Measurements from ENCODE around the gene TMEM184A. TPM values are rescaled to one million over a fixed set of nuclear protein-coding genes. Genes with fewer than 3 reads are reported as not detected.
"Not testable (repeated sequence)": the region's sequence is repeated elsewhere in the genome, so short reads cannot be mapped to it uniquely, and the experiment has no call there.

Gene TMEM184A
- total RNA-seq, 1 donor from 2014 or later: not detected

DNA sequence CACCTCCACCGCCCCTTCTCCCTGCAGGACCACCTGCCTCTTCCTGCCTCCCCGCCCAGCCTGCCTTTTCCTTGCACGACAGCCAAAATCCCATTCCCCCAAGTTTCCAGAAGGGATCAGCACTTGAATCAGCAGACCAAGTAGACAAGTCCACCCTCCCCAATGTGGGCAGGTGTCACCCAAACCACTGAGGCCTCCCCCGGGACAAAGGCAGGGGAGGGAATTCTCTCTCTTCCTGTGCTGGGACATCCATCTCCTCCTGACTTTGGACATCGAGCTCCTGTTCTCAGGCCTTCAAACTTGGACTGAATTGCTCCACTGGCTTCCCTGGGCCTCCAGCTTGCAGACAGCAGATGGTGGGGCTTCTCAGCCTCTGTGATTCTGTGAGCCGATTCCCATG lies 35.4 kb upstream of the TMEM184A start:
- DNase-seq (ENCODE audit: low spot score in 2 of 2) (no peak), FAIRE-seq (no peak)

DNA sequence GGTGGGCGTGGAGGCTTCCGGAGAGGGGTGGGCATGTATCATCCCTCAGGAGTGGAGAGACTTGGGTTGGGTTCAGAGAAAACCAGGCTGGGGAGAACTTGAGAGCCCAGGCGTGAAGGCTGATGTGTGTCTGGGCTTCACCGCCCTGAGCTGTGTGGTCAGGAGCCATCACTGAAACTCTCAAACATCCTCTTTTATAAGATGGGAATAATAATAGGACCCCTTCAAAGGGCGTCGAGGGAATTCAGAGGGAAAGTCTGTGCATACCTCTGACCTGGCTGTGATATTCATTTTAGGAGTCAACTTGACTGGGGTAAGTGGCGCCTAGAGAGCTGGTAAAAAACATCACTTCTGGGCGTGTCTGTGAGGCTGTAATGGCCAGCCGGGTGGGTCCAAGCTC lies 34.9 kb upstream of the TMEM184A start:
- FAIRE-seq: no peak
- no peak for DNase-seq (ENCODE audit: low spot score in 2 of 2)

DNA sequence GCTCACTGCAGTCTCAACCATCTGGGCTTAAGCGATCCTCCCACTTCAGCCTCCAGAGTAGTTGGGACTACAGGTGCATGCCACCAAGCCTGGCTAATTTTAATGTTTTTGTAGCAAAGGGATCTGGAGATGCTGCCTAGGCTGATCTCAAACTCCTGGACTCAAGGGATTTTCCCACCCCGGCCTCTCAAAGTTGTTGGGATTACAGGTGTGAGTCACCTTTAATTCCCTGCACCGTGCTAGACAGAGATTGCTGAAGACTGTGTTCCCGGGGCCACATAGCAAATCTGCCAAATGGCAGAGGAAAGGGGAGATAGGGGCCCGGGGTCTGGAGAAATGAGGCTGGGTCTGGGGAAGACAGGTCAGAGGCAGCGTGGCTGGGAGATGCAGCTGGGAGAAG lies 34.5 kb upstream of the TMEM184A start:
- no peak for DNase-seq (ENCODE audit: low spot score in 2 of 2)
- no peak for FAIRE-seq

DNA sequence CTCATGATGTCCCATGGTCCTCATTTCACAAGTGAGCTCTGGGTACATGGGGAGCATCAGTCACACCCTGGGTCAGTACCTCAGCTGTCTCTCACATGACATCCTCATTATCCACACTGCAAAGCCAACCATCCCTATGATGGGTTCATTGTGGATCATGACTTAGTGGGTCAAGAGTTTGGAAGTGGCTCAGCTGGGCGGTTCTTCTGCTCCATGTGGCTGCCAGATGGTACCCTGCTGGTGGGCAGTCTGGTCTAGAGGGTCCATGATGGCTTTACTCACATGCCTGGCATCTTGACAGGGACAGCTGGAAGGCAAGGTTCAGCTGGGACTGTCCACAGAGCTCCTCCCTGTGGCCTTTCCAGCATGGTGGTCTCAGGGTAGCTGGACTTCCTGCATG lies 33.0 kb upstream of the TMEM184A start:
- DNase-seq (ENCODE audit: low spot score in 2 of 2): no peak
- FAIRE-seq: no peak

DNA sequence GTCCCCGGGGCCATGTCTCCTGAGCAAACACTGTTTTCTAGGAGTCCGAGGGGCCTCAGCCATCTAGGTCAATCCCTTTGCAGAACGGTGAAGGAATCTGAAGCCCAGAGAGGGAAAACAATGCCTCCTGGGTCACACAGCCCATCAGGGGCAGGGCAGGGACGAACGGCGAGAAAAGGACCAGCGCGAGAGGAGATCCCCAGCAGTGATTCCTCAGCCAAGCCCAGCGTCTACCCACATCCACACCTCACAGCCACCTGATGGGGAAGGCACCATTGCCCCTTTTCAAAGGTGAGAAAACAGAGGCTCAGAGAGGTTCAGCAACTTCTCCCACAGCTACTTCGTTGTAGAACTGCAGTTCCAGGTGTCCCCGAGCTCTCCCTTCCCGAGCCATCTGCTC lies 31.7 kb upstream of the TMEM184A start:
- no peak for FAIRE-seq
- no peak for DNase-seq (ENCODE audit: low spot score in 2 of 2)

DNA sequence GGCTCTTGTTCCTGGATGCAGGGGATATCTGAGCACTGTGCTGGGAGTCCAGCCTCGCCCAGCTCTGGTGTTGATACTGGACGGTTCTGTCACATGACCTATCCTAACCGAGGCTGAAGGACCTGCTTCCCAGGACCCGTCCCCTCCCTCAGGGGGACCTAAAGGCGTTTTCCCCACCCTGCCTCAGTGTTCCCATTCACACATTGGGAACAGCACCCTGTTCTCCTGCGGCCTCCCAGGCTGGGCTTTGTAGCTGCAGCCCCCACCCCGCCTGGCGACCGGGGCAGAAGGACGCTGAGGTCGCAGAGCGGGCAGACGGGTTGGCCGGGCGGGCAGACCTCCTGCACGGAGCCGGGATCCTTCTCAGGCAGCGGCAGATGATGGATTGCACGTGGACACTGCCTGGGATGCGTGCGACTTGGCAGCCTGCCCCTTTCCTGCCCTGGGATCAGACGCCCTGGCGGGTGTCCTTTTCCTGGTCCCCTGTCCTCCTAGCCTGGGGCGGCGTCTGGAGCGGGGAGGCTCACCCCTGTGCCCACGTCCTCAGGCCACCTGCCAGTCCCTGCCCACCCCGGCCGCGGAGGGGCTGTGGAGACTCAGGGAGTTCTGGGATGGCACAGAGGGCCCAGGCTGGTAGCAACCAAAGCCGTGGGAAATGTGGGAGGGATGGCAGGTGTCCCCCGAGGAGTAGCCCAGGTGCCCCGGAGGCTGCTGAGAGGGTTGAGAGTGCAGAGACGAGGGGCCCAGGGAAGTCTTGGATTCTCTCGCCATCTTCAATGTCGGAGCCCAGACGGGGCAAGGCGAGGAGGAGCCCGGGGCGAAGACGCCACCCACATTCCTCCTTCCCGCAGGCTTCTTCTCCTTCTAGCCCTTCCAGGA lies 31.1 kb upstream of the TMEM184A start:
- no peak for FAIRE-seq
- DNase-seq (ENCODE audit: low spot score in 2 of 2): no peak

DNA sequence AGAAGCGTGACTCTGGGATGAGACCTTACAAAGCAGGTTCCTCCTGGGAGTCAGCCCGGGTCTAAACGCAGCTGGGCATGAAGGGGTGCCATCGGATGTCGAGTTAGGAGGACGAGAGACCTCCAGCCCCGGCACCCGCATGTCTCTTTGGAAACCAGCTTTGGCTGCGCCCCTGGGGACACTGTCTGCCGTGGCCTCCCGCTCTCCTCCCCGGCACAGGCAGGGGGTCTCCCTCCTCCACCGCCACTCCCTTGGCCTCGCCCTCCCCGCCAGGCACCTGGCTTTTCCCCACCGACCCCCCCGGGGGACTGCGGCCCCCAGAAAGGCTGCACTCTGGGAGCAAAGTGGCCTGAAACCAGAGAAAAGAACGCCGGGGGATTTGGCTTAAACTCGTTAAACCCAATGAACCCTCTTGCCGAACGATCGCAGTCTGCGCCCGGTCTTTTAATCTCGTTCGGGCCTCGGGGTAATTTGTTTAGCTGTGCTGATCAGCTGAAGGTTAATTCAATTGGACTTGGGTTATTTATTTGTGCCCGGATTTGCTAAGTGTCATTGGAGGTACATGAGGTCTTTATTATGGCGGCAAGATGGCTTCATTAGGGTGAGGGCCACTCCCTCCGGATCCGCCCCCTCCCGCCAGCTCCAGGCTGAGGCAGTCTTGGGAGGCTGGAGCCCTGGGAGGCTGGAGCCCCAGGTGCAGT lies 30.3 kb upstream of the TMEM184A start:
- DNase-seq (ENCODE audit: low spot score in 2 of 2) (no peak), FAIRE-seq (no peak)

DNA sequence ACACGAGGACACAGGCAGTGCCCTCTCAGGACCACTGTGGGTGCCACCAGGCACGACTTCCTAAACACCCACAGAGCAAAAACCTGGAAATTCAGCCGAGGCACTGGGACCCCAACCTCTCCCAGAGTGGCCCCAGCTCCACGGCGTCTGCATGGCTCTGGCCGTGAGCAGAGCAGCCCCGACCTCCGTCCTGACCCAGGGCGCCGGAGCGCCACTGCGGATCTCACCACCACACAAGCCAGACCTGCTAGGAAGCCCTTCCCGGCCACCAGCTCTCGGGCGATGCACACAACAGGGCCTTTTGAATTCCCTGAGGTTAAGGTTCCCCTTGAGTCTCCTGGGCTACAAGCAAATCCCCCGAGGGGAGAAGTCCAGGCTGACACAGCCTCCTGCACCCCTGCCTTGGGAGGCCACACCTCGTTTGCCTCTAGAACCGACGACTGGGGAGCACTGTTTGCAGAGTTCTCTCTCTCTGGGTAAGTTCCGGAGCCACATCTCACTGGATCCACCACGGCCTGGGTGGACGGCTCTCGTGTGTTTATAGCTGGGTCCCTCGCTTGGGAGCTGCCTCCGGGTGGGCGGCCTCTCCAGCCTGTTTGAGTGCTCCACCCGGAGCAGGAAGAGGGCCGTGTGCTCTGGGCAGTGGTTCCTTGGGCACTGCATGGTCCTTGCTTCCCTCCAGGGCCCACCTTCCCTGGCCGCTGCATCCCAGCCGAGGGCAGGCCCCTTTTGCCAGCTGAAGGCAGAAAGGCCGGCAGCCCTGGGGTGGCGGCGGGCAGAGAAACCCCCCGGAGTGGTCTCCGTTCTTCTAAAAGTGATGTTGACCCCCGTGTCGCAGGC lies 29.4 kb upstream of the TMEM184A start:
- FAIRE-seq (no peak), DNase-seq (ENCODE audit: low spot score in 2 of 2) (no peak)

DNA sequence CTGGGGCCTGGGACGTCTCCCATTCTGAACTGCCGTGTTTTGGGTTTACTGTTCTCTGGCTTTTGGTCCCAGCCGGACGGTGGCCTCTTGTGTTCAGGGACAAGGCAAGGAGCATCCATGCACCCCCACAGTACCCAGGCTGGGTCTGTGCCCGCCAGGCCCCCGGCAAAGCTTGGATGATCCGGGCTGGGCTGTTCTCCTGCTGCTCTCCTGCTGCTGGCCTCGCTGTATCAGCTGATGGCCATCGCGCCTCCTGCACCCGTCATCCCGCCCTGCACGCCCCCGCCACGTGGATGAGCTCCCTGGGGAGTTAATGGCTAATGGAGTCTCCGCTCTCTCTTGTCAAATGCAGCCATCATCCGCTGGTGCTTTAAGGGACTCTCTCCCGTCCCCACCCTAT lies 28.7 kb upstream of the TMEM184A start:
- FAIRE-seq (no peak), DNase-seq (ENCODE audit: low spot score in 2 of 2) (no peak)

DNA sequence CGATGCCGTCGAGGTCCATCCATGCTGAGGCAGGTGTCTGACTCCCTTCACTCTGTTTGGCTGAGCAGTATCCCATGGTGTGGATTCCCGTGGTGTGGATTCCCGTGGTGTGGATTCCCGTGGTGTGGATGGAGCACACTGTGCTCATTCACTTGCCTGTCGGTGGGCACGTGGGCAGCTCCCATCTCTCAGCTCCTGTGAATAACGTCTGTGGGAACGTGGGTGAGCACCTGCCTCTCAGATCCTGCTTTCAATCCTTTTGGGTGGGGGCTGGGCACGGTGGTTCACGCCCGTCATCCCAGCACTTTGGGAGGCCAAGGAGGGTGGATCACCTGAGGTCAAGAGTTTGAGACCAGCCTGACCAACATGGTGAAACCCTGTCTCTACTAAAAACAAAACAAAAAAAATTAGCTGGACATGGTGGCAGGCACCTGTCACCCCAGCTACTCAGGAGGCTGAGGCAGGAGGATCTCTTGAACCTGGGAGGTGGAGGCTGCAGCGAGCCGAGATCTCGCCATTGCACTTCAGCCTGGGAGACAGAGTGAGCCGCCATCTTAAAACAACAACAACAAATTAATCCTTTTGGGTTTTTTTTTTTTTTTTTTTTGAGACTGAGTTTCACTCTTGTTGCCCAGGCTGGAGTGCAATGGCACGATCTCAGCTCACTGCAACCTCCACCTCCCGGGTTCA lies 27.4 kb upstream of the TMEM184A start:
- DNase-seq (ENCODE audit: low spot score in 2 of 2); FAIRE-seq: not testable (repeated sequence)

DNA sequence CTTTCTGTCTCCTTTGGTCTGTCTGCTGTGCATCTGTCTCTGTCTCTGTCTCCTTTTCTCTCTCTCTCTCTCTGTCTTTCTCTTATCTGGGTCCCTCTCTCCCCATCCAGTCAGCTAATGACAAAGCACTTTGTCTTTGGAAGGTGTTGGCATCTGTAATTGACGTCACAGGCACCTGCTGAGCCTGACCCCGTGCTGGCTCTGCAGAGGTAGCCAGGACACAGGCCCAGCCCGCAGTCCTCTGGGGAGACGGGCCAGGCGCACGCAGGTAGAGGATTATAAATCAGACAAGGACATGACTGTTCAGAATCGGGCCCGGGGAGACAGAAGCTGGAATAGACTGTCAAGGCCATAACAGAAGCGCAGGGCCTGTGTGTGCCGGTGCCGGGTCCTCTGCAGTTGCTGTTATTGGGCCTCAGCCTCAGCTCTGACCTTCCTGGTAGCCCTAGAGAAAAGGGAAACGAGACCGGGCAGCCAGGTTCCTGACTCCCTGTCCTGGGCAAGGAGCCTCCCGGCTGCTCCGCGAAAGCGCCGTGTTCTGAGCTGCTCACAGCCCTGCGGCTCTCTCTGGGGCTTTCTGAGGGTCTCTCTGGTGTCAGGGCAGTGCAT lies 24.5 kb upstream of the TMEM184A start:
- FAIRE-seq: no peak
- DNase-seq (ENCODE audit: low spot score in 2 of 2): no peak

DNA sequence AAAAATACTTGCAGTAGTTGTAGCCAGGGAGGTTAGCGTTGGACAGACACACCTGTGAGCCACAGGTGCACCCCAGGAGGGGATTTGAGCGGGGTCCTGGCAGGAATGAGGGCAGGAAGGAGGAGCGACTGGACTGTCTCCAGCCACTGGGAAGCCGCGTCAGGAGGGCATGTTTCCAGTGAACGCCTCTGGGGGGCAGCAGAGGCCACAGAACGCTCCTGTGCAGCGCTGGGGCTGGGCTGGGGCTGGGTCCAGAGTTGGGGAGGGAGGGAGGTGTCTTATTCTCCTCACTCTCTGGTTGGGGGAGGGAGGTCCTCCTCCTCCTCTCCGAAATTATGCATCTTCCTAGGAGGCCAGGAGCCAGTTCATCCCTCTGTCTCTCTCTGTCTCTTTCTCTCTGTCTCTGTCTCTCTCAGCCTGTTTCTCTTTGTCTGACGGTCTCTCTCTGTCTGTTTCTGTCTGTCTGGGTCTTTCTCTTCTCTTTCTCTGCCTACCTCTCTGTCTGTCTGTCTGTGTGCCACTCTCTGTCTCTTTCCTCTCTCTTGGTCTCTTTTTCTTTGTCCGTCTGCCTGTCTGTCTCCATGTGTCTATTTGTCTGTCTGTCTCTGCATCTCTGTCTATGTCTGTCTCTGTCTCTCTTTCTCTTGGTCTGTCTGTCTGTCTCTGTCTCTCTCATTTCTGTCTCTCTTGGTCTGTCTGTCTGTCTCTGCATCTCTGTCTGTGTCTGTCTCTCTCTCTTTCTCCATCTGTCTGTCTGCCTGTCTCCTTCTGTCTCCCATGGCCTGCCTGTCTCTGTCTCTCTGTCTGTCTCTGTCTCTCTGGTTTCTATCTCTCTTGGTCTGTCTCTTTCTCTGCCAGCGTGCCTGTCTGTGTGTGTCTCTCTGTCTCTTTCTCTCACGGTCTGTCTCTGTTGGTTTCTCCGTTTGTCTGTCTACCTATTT lies 23.7 kb upstream of the TMEM184A start:
- peak; percentile 60 to 83 for DNase-seq (ENCODE audit: low spot score in 2 of 2)

DNA sequence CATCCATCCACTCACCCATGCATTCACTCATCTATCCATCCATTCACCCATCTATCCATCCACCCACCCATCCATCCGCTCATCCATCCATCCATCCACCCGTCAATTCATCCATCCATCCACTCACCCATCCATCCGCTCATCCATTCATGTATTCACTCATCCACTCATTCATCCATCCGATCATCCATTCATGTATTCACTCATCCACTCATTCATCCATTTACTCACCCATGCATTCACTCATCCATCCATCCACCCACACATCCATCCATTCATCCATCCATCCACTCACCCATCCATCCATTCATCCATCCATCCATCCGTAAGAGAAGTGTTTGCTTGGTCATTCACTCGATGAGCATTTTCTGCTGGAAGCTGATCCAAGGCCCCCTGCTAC lies 22.5 kb upstream of the TMEM184A start:
- DNase-seq (ENCODE audit: low spot score in 2 of 2) (no peak), FAIRE-seq (no peak)

More for the DNA sequence above, 23.7 kb upstream of the TMEM184A start:
- FAIRE-seq: no peak

DNA sequence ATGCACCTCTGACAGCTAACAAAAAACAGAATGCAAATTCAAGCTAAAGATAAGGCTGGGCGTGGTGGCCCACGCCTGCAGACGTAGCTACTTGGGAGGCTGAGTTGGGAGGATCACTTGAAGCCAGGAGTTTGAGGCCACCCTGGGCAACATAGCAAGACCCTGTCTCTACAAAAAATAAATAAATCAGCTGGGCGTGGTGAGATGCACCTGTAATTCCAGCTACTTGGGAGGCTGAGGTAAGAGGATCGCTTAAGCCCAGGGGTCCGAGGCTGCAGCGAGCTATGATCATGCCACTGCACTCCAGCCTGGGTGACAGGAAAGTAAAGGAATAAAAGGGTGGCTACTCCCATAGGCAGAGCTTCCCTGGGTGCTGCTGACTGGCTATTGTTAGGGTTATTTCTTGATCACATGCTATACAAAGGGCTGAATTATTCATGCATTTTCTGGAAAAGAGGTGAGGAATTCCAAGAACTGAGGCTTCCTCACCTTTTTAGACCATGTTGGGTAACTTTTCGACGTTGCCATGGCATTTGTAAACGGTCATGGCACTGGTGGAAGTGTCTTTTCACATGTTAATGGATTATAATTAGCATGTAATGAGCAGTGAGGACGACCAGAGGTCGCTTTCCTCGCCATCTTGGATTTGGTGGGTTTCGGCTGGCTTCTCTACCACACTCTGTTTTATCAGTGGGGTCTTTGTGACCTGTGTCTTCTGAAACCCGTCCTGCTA lies 20.7 kb upstream of the TMEM184A start:
- DNase-seq (ENCODE audit: low spot score in 2 of 2) (no peak), FAIRE-seq (no peak)

DNA sequence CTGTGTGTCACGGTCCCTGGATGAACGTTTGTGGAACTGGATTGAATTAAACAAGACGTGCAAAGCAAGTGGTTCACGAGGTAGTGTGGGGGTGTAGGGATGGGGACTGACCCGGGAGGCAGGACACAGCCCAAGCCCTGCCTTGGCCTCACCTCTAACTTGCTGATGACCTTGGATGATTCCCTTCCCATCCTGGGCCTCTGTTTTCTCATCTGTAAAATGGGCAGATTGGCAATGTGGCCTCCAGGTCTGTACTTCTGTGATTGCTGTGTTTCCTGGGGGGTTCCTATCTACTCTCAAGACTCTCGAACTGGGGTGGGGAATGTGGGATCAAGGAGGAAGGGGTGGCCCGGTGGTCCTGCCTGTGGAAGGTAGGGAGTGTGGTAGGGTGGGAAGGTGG lies 19.8 kb upstream of the TMEM184A start:
- no peak for FAIRE-seq
- no peak for DNase-seq (ENCODE audit: low spot score in 2 of 2)

DNA sequence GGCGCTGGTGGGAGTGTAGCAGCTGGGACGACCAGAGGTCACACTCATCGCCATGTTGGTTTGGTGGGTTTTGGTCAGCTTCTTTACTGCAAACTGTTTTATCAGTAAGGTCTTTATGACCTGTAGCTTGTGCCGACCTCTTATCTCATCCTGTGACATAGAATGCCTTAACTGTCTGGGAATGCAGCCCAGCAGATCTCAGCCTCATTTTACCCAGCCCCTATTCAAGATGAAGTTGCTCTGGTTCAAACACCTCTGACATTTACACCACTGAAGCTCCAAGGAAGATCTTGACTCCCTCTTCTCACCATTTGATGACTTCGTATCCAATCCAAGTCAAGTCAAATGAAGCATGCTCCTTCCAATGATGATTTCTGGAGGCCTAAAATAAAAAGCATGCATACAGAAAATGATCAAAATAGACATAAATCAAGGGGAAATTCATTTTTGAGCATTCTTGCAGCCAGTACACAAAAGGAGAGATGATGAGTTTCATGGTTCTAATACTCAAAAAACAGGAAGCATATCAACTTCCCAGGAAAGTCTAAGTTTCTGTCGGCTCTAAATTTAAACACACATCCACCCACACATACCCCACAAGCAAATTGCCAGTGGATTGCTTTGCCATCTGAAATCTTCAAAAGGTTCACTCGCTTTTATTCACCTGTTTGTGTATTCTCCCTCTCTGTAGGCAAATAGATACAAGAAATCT lies 16.3 kb upstream of the TMEM184A start:
- DNase-seq (ENCODE audit: low spot score in 2 of 2): no peak
- FAIRE-seq: no peak

DNA sequence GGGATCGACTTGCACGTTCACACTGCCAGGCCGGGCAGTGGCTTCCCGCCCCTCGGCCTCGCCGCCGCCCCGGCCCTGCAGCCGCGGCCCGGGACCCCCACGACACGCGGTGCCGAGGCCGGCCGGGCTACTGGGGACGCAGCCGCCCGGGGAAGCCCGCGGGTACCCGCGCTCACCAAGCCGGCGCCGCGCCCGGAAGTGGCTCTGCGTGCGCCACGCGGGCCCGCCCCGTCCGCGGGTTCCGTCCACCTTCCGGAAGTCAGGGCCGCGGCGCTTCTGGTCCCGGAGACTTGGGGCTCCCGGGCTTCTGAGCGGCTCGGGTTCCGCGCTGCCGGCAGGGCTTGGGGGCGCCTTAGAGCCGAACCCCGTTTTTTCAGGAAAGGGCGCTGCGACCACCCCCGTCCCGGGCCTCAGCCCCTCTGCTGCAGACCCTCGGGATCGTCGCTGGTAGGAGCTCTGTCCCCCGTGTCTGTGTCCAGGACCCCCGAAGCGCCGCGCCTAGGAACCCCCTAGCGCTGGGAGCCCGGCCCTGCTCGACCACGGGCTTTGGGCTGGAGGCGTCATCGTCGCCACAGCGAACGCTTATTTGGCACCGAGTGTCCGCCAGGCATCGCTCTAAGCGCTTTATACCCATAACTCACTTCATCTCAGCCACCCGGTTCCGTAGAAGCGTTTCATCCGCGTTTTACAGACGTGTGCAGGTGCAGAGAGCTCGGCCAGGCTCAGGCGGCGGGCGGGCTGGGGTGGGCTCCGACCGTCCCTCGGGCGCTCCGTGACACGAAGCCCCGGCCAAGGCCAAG lies 14.0 kb upstream of the TMEM184A start, which contains the start of gene PSMG3:
PSMG3 (minus strand) TSS at position 200 of the 800 bp plus-strand sequence. CDS start 693 bp downstream, outside the sequence.
- no peak for FAIRE-seq
- DNase-seq (ENCODE audit: low spot score in 2 of 2): peak; percentile 95 to 97
